T-helper 1 cell (primary cell): ENCODE data around the gene ELK1.
"Not testable (repeated sequence)": the region's sequence is repeated elsewhere in the genome, so short reads cannot be mapped to it uniquely, and the experiment has no call there.

Experiments used
- DNase-seq, 5 donors: peaks; one replicate each; pipeline ENCODE4 v3.0.0-alpha.2; 2012 to 2020
- total RNA-seq, 4 donors: gene quantifications; one replicate each; lab custom pipeline; 2026; lab: John Stamatoyannopoulos, UW

Gene ELK1, protein sequence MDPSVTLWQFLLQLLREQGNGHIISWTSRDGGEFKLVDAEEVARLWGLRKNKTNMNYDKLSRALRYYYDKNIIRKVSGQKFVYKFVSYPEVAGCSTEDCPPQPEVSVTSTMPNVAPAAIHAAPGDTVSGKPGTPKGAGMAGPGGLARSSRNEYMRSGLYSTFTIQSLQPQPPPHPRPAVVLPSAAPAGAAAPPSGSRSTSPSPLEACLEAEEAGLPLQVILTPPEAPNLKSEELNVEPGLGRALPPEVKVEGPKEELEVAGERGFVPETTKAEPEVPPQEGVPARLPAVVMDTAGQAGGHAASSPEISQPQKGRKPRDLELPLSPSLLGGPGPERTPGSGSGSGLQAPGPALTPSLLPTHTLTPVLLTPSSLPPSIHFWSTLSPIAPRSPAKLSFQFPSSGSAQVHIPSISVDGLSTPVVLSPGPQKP
- 23.8 to 37.9 (median 30.8) reads per million in 4 donors for total RNA-seq

DNA sequence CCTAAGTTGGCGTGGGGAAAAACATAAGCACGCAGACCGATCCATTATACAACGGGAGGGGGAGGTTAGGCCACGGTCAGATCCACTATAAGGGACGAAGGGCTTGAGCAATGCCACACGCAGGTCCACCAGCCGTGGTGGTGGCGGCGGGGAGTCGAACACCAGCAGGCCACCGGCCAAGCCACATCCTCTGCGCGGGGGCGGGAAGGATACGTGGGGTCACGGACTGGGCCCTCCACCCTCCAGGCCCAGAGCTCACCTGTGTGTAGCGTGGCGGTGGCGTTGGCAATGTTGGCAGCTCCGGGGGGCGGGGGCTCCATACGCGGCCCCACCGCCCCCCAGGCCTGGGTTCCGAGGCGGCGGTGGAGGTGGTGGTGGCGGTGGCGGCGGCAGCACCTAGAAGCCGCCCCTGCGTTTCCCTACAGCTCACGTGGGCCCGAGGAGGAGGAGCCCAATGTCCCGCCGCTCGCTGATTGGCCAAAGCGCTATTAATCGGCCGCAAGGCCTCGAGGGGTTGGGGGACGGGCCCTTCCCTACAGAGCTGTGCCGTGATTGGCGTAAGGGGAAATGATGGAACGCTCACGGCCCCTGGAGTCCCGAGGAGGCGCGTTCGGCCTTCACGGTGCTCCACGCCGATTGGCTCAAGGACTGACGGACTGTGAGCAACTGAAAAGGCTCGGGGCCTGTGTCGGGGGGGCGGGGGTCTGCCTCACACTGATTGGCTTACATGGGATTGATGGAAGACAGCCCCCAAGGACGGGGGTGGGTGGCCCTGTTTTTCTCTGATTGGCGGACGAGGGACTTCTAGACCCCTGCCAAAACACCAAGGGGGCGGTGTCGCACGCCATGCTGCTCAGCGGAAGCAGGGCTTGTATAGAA, at the start of gene ELK1:
TSS of gene ELK1 (minus strand) at position 400 of the 879 bp plus-strand sequence. CDS start 9,122 bp downstream, outside the sequence.
- peak; percentile 74 to 96 (median 84) for DNase-seq

DNA sequence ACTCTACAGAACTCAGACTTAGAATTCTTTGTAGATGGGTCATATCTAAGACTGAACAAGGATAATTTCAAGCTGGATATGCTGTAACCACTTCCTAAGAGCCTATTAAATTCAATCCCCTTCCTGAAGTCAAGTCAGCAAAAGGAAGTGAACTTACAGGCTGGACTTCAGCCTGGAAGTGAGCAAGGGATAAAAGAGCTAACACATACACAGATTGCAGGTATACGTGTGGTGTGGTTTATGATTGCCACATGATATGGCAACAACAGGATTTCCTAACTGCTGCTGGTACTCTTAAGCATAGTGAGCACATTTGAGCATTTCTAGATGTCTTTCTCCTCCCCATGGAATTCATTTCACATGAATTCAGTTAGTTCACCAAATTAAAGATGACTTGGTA, 46.8 kb upstream of the ELK1 start:
- DNase-seq, result no peak

DNA sequence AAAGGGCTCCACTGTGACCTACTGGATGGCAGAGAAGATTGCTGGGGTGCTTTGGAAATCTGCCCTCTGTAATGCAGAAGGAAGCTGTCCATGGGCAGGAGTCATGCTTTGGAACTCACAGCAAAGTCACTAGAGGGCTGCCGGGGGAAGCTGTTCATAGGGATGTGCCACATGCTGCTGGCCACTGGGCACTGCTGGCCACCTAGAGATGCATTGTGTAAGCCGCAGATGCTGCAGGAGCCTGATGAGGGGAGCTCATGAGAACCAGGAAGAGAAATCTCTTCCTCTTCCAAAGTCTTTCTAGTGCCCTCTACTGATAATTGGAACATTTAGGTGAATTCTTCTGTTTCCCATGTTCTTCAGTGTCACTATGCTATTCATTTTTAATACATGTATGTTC, 39.8 kb upstream of the ELK1 start:
- no peak for DNase-seq

DNA sequence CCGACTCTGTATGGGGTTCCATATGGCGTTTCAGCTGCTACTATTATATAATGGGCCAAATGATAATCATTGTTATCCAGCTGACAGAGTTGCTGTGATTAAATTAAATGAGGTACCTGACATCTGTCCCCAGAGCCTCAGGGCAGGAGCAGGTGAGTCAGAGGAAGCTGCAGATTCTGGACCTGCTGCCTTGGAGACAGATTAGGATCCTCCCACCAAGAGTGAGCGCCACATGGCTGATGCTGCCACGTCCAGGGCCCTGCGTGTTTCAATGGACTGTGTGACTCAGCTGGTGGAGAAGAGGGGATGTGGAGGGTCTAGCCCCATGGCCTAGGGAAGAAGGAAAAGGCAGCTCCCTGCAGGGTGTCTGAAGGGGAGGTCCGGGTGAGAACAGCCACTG, 36.9 kb upstream of the ELK1 start:
- no peak for DNase-seq

DNA sequence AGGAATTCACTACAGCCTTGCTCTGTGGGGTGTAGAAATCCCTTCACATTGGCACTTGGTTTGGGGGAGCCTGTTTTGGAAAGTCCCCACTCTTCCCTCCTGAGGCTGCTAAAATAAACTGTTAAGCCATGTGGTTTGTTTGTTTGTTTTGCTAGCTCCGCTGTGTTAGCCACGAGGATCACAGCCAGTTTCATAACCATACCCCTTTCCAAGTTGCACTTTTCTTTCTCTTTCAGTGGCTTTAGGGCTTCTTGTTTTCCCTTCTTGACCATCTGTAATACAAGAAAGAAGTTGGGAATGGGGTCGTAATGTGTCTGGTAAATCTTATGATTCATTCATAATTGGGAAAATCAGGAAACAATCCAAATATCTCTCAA, 33.5 kb upstream of the ELK1 start:
- DNase-seq, result no peak

DNA sequence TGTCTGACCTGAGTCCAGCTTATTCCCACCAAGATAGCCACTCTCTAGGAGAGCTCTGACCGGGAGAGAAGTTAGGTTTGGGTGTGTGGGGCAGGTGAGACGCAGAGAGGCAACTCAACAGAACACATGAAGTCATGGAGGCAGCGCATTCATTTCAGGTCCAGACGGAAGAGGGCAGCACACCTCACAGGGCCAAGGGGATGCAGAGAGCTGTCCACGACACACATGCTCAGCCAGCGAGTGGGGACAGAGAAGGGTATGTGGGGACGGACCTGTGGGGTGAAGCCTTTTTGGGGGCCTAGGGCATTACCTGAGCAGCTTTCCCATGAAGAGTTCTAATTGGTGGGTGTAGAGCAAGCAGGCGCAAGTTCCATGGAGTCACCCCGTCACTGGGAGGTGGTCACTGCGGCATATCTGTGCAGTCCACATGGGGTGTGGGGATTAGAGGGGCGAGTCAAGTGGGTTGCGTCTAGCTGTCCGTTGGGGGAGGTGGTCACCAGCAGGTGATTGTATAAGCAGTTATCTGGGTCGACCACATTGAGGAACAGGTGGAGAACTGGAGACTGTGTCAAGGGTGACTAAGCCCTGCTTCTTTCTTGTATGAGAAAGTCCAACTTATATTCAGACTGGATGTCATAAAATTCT, 32.9 kb upstream of the ELK1 start:
- DNase-seq, result no peak

DNA sequence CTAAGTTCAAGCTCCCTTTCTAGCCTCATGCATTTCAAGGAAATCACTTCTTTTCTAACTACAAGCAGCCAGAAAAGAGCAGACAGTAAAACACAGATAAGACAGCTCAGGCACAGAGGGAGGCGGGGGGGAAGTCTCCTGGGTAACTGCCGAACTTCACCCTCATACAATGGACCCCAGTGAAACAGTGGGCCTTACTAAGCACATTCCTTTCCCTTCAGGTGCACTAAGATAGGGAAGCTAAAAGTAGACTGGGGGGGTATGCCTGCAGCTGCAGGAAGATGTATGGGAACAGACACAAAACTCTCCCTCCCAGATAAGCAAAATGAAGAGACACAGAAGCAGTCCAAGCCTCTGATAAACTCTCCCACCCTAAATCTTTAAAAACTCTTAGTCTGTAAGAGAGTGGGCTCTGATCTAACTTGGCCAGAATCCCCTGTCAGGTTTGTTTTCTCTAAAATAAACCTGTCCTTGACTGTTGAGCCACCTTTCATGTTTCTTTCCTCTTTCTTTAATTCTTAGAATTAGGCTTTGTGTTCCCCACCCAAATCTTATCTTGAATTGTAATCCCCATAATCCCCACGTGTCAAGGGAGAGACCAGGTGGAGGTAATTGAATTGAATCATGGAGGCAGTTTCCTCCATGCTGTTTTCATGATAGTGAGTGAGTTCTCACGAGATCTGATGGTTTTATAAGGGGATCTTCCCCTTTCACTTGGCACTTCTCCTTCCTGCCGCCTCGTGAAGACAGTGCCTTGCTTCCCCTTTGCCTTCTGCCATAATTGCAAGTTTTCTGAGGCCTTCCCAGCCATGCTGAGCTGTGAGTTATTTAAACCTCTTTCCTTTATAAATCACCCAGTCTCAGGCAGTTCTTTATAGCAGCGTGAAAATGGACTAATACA, 25.8 kb upstream of the ELK1 start:
- not testable (repeated sequence) for DNase-seq

DNA sequence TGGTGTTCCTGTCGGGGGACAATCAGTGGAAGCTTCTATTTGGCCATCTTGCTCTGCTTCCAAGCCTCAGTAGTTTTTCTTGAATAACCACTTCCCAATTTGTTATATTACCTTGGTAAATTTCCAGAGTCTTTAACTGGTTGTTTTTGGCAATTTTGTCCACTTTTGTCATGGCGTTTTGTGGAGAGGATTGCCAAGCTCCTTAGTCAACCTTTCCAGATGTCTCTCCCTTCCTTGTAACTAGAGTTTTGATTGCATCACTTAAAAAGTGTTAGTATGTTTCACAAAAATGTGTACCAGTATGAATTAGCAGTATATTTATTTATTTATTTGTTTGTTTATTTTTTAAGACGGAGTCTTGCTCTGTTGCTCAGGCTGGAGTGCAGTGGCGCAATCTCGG, 24.4 kb upstream of the ELK1 start:
- DNase-seq, result no peak

DNA sequence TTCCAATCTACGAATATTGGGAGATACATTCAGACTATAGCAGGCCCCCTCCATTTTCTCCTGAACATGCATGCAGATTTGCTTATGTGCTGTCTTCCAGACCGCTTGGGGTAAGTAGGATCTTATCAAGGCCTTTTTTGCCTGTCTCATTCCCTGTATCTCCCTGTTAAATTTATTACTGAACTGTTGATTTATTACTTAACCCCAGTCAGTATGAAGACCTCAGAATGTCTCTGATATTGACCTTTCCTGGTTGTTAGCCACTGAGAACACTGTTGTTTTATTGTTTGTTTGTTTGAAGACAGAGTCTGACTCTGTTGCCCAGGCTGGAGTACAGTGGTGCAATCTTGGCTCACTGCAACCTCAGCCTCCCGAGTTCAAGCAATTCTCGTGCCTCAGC, 15.4 kb upstream of the ELK1 start:
- not testable (repeated sequence) for DNase-seq

DNA sequence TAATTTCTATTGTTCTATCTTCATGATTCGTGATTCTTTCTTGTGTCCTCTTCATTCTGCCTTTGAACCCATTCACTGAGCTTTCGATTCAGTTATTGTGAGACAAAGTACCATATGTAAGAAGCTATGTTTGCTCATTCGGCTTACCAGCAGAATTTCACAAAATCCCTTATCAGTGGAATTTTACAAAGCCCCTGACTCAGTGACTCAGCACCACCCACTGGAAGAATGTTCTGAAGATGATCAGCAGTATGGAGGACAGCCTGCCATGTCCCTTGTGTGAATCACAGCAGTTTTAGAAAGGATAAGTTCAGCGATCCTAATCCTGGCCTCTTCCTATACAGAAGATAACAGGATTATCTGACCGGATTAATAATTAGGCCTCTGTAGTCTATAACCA, 14.4 kb upstream of the ELK1 start:
- no peak for DNase-seq

DNA sequence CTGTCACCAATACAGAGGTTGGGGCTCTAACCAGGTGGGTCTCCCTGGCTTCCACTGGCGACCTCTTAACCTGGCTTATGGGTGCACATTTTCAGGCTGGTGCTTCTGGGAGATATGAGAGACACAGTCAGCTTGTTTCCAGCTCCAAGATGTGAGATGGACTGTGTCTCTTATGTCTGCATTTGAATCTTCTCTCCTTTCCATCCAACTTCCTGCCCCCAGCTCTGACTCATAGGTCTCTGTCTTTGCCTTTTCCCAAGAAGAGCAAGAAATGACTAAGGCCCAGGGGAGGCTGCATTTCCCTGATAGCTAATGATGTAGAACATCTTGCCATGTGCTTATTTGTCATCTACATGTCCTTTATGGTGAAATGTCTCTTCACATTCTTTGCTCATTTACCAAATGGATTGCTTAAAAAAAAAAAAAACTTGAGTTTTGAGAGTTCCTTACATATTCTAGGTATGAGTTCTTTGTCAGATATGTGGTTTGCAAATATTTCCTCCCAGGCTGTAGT, 11.8 kb upstream of the ELK1 start:
- peak in 1 of 5 donors; percentile 40 for DNase-seq

DNA sequence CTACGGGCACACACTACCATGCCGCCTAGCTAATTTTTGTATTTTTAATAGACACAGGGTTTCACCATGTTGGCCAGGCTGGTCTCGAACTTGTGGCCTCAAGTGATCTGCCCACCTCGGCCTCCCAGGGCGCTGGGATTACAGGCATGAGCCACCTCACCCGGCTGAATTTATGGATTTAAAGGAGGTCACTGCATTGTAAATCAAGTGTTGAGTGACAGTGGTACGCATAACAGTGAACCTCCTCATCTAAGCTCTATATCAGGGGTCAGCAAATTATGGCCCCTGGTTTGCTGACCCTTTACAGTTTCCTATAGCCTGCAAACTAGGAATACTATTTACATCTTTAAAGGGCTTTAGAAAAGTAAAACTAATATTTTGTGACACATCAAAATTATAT, 11.2 kb upstream of the ELK1 start:
- no peak for DNase-seq

DNA sequence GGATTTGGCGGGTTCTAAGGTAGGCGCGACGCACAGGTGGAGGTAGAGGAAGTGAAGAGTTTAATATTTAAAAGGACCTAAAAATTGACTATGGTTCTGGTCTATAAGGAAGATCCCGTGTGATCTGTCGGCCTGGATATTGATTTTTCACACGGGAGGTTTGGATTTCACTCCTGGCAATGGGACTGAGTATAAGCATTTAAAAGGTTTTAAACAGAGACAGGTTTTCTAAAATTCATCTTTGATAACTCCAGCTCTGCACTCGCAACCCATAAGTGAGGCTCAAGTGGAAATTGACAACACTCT, 9.0 kb upstream of the ELK1 start:
- DNase-seq, result no peak

DNA sequence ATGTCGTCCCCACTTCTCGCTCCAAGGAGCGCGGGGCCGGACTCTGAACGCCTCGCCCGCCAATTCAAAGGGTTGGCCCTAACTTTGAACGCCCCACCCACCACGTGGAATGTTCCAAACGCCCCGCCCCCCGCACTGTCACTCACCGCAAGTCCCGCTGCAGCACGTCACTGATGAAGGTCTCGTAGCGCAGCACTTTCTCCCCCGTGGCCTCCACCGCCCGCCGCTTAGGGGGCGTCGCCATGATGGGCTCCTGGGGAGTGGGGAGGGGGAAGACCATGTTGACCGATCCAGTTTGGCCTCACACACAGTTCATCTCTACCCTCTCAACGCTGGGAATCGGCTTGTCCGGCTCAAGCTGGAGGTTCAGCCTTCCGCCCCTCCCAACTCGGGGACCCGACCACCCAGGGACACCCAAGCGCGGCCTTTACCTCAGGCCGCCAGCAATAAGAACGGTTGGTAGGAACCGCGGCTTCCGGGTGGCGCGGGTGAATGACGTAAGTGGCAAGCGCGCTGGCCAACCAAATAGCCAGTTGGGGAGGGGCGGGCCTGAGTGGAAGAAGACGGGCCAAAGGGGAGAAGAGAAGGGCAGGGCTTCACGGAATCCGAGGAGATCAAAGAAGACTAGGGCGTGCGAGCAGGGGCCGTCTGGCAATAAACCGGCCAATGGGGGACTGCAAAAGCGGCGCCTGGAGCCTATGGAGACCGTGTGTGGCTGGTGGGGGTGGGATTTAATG, 8.5 kb upstream of the ELK1 start, which contains the start of gene UXT:
TSS of gene UXT (minus strand) at position 497 of the 737 bp plus-strand sequence. CDS start at position 244, 253 bp downstream.
- DNase-seq, result peak; percentile 84 to 95 (median 91)

DNA sequence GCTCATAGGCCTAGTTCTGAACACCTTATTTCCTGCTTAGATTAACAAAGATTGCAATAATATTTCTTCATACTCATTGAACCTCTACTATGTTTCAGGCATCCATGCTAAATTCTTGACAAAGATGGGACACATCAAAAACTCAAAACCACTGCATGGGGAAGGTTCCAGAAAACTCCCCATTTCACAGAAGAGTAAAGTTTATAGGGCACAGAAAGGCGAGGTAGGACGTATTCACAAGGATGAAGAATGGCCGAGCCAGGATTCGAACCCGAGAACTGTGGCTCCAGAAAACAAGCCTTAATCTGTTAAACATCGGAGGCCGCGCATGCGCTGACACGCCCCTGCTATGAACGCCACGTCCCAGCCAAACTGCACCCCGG, 7.9 kb upstream of the ELK1 start:
- DNase-seq, result no peak

DNA sequence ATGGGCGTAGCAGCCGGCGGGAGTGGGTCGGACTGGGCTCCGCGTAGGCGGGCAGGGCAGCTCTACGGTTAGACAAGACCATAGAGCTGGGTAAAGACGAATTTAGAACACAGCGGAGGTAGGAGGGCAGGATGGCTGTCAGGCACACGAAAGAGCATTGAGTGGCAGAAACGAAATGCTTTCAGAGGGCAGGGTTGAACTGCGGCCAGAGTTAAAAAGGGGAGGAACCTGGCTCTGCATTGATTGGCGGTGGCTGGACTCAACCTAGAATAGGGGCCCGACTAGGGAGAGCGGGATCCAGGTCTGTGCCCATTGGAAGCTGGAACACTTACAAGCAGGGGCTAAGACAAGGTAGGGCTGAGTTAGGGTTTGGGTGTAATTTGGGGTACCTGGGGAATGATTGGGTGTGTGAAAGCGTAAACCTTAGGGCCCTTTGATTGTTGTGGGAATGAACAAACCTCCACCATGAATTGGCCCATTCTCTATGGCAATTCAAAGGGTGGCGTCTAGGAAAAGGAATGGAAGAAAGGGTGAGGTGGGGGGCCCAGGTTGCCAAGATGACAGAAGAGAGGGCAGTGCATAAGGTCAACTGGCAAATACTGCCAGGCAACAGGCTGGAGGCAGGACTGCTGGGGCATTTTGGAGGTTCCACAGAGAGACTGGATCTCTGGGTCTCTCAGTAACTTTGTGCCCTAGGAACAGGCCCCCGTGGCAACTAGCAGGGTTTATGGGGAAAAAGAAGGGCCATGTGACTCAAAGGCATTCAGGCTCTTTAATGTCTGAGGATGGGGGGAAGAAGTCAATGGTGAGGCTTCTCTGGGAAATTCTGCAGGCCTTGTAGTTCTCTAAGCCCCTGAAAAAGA, 911 bp upstream of the ELK1 start:
- DNase-seq, result no peak

DNA sequence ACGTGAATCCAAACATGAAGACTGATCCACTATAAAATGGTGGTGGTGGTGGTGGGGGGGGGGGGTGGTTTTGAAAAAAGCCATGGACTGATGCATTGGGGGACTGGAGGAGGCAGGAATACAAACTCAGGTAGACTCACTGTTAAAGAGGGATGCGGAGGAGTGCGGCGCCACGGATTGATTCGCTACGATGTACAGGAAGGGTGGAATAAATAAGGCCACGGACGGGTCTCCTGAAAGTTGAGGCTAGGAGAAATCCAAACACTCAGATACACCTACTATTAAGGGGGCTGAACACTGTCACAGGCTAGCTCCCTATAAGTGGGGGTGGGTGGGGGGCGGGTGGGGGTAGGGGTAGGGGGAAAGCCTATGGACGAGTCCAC, 591 bp downstream of the ELK1 start:
- no peak for DNase-seq

DNA sequence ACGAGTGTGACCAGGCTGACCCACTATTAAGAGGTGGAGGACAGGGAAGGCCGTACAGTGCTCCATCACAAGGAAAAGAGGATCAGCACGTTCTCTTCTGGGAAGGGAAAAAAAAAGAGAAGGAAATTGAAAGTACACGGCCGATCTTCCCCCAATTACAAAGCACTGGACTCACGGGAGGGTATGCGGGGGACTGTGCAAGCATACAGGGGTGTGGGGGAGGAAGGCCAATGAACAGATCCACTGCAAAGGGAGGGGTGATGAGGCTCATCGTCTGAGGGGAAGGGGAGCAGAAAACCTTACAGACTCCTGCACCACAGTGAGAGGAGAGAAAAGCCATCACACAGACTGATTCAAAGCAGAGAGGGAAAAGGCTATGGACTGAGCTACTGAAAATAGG, 1.1 kb downstream of the ELK1 start:
- no peak for DNase-seq

DNA sequence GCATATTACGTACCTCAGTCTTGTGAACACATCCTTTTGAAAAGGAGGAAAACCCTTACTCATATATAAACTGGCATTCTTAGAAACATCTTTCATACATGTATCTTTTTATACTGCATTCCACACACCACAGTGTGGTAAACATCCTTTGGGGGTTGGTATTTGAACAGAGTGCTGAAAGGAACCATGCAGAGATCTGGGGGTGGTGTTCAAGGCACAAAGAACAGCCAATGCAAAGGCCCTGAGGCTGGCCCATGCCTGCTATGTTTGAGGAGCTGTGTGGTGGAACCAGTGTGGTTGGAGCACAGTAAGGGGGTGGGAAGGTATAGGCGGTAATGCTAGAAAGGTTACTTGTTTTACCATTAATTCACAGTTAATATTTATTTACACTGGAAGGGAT, 2.0 kb downstream of the ELK1 start:
- DNase-seq, result peak in 1 of 5 donors; percentile 66

DNA sequence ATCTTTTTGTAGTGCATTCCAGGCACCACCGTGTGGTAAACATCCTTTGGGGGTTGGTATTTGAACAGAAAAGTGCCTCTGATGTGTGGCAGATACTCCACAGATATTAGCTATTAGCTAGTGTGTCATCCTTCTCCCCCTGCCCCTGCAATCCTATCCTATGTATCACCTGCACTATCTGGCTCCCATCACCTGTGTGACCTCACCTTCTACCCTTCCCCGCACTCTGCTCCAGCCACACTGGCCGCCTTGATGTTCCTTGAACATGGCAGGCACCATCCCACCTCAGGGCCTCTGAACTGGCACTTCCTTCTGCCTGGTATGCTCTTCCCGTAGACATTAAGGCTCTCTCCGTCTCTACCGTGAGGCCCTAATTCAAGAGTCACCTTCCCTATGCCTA, 3.7 kb downstream of the ELK1 start:
- no peak for DNase-seq
